K562 (cell line): ENCODE measurements around the gene BCKDK. TPM values are rescaled to one million over a fixed set of nuclear protein-coding genes. Genes with fewer than 3 reads are reported as not detected.

Experiments used
- BRCA1 ChIP-seq, 2 experiments: fragments of 450-650 bp in 1 of 2; sonication (generic) in 1 of 2; formaldehyde crosslinking in 1 of 2; IDR thresholded peaks; 2 replicates each; pipeline versions ENCODE4 v1.5.0 to v1.6.1; 2017 to 2020; ENCODE audit warnings: mild to moderate bottlenecking in 1 of 2, missing genetic modification reagents in 1 of 2
- CREM ChIP-seq: IDR thresholded peaks from 2 replicates; pipeline ENCODE4 v1.6.1; 2014; ENCODE audit warnings: antibody characterized with exemption, low read depth
- EP300 ChIP-seq: IDR thresholded peaks from 2 replicates; pipeline ENCODE4 v1.6.1; 2012; ENCODE audit warnings: low read length, improper control_type of control experiment
- FIP1L1 ChIP-seq: fragments of 200-400 bp; formaldehyde crosslinking; IDR thresholded peaks from 2 replicates; pipeline ENCODE4 v1.6.1; 2018; ENCODE audit warnings: mild to moderate bottlenecking, low read depth, low read length; ENCODE audit not compliant: poor library complexity, severe bottlenecking
- HDAC1 ChIP-seq, 2 experiments: fragments of 450-650 bp; IDR thresholded peaks; 2 replicates each; pipeline ENCODE4 v1.6.1; 2016 to 2017; ENCODE audit warnings: inconsistent platforms in 1 of 2, mild to moderate bottlenecking in 1 of 2, moderate library complexity in 1 of 2
- KAT8 ChIP-seq: fragments of 450-650 bp; IDR thresholded peaks from 2 replicates; pipeline ENCODE4 v1.6.1; 2016; ENCODE audit warnings: low read depth, mild to moderate bottlenecking
- MED1 ChIP-seq: sonication (generic); formaldehyde crosslinking; IDR thresholded peaks from 2 replicates; pipeline ENCODE4 v1.8.1; 2023; ENCODE audit warnings: missing genetic modification reagents, borderline replicate concordance
- POU5F1 ChIP-seq: fragments of 150-350 bp; IDR thresholded peaks from 2 replicates; pipeline ENCODE4 v1.6.1; 2014; ENCODE audit warnings: borderline replicate concordance, low read length, low read depth, mild to moderate bottlenecking; ENCODE audit not compliant: partially characterized antibody
- RBM22 ChIP-seq: fragments of 200-400 bp; formaldehyde crosslinking; IDR thresholded peaks from 2 replicates; pipeline ENCODE4 v1.6.1; 2018; ENCODE audit warnings: low read length, low read depth; ENCODE audit not compliant: poor library complexity, severe bottlenecking
- SAFB2 ChIP-seq: fragments of 200-400 bp; formaldehyde crosslinking; IDR thresholded peaks from 2 replicates; pipeline ENCODE4 v1.6.1; 2018; ENCODE audit warnings: borderline replicate concordance, low read length, low read depth, moderate library complexity; ENCODE audit not compliant: severe bottlenecking
- THRAP3 ChIP-seq: fragments of 450-650 bp; IDR thresholded peaks from 2 replicates; pipeline ENCODE4 v1.6.1; 2016; ENCODE audit warnings: mild to moderate bottlenecking, inconsistent platforms, borderline replicate concordance
- ZNF232 ChIP-seq: sonication (generic); formaldehyde crosslinking; IDR thresholded peaks from 2 replicates; pipeline ENCODE4 v1.8.0; 2022; ENCODE audit warnings: mild to moderate bottlenecking, missing genetic modification reagents
- ZNF324 ChIP-seq: fragments of 250-450 bp; sonication (Bioruptor Pico); IDR thresholded peaks from 2 replicates; pipeline ENCODE4 v1.4.0; 2020; ENCODE audit warnings: mild to moderate bottlenecking
- ZNF77 ChIP-seq: fragments of 250-450 bp; sonication (Bioruptor Pico); IDR thresholded peaks from 2 replicates; pipeline ENCODE4 v1.5.0; 2020
- ZSCAN29 ChIP-seq: fragments of 450-650 bp; IDR thresholded peaks from 2 replicates; pipeline ENCODE4 v1.6.1; 2017
- polyA plus RNA-seq, 8 experiments: library from polyadenylated mRNA; depleted of rRNA in 4 of 8; stranded (reverse) in 5 of 8; unstranded in 3 of 8; fragments of >200 nt; fragmentation: Nextera tagmentation in 2 of 8; fragmentation: Illumina TruSeq in 1 of 8; extraction: Ambion mirVana in 2 of 8; extraction: Trizol in 1 of 8; gene quantifications; 2 replicates each; pipeline versions ENCODE4 v1.2.1 to v1.2.3, GENCODE V29; 2011 to 2014; ENCODE audit warnings: inconsistent platforms in 1 of 8, missing spikeins in 1 of 8
- total RNA-seq, 7 experiments: library from RNA; depleted of rRNA in 6 of 7; stranded (reverse); fragments of >200 nt in 6 of 7; fragmentation: Illumina TruSeq in 2 of 7; extraction: Trizol in 2 of 7; gene quantifications; 2 replicates each; pipeline versions ENCODE4 v1.2.1 to v1.2.3, GENCODE V29; 2011 to 2021; ENCODE audit warnings: low replicate concordance in 1 of 7
- TF ChIP-seq, protein P1 (sequence below): fragments of 250-450 bp; sonication (Bioruptor Pico); IDR thresholded peaks from 2 replicates; pipeline ENCODE4 v1.8.0; 2021; ENCODE audit warnings: borderline replicate concordance, mild to moderate bottlenecking, moderate library complexity; ENCODE audit not compliant: poor library complexity, severe bottlenecking
- TF ChIP-seq, protein P2 (sequence below): sonication (generic); formaldehyde crosslinking; IDR thresholded peaks from 2 replicates; pipeline ENCODE4 v1.8.0; 2023; ENCODE audit warnings: missing genetic modification reagents, mild to moderate bottlenecking, borderline replicate concordance

BCKDK gene
- total and polyA plus RNA-seq, 9 of the 15 experiments (the other 6 are each of a cell fraction or from before 2014, with no cell fraction given) = 0.58 to 34.8 (median 13.1) TPM

DNA sequence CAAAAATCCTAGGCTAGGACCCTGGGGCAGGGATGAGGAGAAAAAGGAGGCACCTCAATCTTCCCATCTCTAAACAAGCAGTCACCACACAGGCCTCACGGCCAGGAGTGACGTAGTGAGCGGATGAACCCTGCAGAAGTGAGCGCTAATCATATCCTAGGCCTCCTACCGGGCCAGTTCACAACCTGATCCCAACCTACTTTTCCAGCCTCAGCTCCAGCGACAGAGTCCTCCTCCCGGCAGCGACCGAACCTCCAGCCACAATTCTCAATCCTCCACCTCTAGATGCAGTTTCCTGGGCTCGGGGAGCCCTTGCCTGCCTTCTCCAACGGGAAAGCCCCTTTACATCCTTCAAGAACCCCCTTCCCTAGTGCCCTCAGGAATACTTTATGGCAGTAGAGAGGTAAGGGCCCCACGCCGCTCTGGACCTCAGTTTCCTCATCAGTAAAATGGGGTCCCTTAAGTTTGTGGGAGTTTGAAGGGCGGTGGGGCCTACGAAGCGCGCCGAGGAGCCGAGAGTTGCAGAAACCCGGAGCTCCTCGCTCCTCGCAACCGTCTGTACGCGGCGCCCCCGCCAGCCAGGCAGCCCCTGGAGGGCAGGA is 35.5 kb upstream of the BCKDK start (continued):
- TF ChIP-seq, protein P1, sequence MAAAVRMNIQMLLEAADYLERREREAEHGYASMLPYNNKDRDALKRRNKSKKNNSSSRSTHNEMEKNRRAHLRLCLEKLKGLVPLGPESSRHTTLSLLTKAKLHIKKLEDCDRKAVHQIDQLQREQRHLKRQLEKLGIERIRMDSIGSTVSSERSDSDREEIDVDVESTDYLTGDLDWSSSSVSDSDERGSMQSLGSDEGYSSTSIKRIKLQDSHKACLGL (CRISPR knock-in tag) = no peak
- TF ChIP-seq FIP1L1 (no peak), ZNF232 (no peak), HDAC1 (IDR thresholded peaks at IDR 0.05) (0 out of 4 replicates have a peak, but pooled peaks of 1 of the 2 experiments have one; percentile 81), EP300 (no peak), POU5F1 (no peak), MED1 (CRISPR knock-in tag) (no peak), BRCA1 (IDR thresholded peaks at IDR 0.05) (no peak), BRCA1 (CRISPR knock-in tag; IDR thresholded peaks at IDR 0.05) (no peak), CREM (peak; percentile 82), SAFB2 (no peak), ZSCAN29 (no peak), ZNF324 (CRISPR knock-in tag) (no peak), RBM22 (no peak), KAT8 (no peak), ZNF77 (CRISPR knock-in tag) (no peak), THRAP3 (no peak)
- TF ChIP-seq, protein P2, sequence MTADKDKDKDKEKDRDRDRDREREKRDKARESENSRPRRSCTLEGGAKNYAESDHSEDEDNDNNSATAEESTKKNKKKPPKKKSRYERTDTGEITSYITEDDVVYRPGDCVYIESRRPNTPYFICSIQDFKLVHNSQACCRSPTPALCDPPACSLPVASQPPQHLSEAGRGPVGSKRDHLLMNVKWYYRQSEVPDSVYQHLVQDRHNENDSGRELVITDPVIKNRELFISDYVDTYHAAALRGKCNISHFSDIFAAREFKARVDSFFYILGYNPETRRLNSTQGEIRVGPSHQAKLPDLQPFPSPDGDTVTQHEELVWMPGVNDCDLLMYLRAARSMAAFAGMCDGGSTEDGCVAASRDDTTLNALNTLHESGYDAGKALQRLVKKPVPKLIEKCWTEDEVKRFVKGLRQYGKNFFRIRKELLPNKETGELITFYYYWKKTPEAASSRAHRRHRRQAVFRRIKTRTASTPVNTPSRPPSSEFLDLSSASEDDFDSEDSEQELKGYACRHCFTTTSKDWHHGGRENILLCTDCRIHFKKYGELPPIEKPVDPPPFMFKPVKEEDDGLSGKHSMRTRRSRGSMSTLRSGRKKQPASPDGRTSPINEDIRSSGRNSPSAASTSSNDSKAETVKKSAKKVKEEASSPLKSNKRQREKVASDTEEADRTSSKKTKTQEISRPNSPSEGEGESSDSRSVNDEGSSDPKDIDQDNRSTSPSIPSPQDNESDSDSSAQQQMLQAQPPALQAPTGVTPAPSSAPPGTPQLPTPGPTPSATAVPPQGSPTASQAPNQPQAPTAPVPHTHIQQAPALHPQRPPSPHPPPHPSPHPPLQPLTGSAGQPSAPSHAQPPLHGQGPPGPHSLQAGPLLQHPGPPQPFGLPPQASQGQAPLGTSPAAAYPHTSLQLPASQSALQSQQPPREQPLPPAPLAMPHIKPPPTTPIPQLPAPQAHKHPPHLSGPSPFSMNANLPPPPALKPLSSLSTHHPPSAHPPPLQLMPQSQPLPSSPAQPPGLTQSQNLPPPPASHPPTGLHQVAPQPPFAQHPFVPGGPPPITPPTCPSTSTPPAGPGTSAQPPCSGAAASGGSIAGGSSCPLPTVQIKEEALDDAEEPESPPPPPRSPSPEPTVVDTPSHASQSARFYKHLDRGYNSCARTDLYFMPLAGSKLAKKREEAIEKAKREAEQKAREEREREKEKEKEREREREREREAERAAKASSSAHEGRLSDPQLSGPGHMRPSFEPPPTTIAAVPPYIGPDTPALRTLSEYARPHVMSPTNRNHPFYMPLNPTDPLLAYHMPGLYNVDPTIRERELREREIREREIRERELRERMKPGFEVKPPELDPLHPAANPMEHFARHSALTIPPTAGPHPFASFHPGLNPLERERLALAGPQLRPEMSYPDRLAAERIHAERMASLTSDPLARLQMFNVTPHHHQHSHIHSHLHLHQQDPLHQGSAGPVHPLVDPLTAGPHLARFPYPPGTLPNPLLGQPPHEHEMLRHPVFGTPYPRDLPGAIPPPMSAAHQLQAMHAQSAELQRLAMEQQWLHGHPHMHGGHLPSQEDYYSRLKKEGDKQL (CRISPR knock-in tag) = no peak
